Measurements from ENCODE around the gene GJB1.

DNA sequence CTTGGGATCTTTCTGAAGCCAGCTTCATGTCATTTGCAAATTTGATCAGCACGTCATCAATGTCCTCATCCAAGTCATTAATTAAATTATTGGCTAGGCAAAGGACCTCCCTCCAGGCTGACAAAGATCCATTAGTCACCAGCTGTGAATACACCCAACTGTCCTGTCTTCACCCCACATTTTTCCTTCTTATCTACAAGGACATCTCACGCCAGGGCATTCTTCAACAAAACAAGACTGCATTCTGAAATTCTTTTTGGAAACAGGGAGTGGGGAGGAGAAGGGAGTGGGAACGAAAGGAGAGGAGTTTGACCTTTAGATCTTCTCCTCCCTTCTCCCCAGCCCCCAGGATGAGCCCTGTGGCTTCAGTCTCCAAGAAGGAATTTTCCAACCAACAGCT is 45.7 kb upstream of the GJB1 start:
- TF ChIP-seq, protein P1, sequence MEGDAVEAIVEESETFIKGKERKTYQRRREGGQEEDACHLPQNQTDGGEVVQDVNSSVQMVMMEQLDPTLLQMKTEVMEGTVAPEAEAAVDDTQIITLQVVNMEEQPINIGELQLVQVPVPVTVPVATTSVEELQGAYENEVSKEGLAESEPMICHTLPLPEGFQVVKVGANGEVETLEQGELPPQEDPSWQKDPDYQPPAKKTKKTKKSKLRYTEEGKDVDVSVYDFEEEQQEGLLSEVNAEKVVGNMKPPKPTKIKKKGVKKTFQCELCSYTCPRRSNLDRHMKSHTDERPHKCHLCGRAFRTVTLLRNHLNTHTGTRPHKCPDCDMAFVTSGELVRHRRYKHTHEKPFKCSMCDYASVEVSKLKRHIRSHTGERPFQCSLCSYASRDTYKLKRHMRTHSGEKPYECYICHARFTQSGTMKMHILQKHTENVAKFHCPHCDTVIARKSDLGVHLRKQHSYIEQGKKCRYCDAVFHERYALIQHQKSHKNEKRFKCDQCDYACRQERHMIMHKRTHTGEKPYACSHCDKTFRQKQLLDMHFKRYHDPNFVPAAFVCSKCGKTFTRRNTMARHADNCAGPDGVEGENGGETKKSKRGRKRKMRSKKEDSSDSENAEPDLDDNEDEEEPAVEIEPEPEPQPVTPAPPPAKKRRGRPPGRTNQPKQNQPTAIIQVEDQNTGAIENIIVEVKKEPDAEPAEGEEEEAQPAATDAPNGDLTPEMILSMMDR (conservative IDR thresholded peaks at IDR 0.05 in 1 of 2, IDR thresholded peaks at IDR 0.05 in 1 of 2; ENCODE audit: low read depth in 1 of 2, low read length in 2 of 2), result no peak
- no peak for TF ChIP-seq EZH2 (IDR thresholded peaks at IDR 0.05; ENCODE audit: low read length, missing control alignments)

All from fibroblast of lung (primary cell).